K562 (cell line): ENCODE results near the gene ID1. TPM values are rescaled to one million over a fixed set of nuclear protein-coding genes. Genes with fewer than 3 reads are reported as not detected.

Source experiments
- ATF1 ChIP-seq, 2 experiments: fragments of 450-650 bp in 1 of 2; IDR thresholded peaks; 2 replicates each; pipeline ENCODE4 v1.6.1; 2016; ENCODE audit warnings: missing compliant biosample characterization in 1 of 2, missing genetic modification characterization in 1 of 2
- GABPB1 ChIP-seq: sonication (generic); formaldehyde crosslinking; IDR thresholded peaks from 2 replicates; pipeline ENCODE4 v1.8.0; 2022; ENCODE audit warnings: mild to moderate bottlenecking, missing genetic modification reagents
- MTA3 ChIP-seq: fragments of 450-650 bp; formaldehyde crosslinking; IDR thresholded peaks from 2 replicates; pipeline ENCODE4 v1.6.1; 2017; ENCODE audit warnings: mild to moderate bottlenecking, borderline replicate concordance
- NR0B1 ChIP-seq: fragments of 450-650 bp; IDR thresholded peaks from one replicate; pipeline ENCODE4 v1.6.1; 2018; ENCODE audit warnings: mild to moderate bottlenecking, moderate library complexity; ENCODE audit not compliant: partially characterized antibody
- NUFIP1 ChIP-seq: fragments of 450-650 bp; IDR thresholded peaks from 2 replicates; pipeline ENCODE4 v1.6.1; 2018; ENCODE audit not compliant: partially characterized antibody
- RERE ChIP-seq: sonication (generic); formaldehyde crosslinking; IDR thresholded peaks from 2 replicates; pipeline ENCODE4 v1.8.0; 2023; ENCODE audit warnings: missing genetic modification reagents, mild to moderate bottlenecking, borderline replicate concordance
- TCFL5 ChIP-seq: fragments of 250-450 bp; sonication (Bioruptor Pico); conservative IDR thresholded peaks from 2 replicates; pipeline ENCODE4 v1.6.1; 2021; ENCODE audit warnings: mild to moderate bottlenecking, moderate library complexity, matching md5 sums
- ZKSCAN8 ChIP-seq: fragments of 200-800 bp; sonication (Bioruptor generic); IDR thresholded peaks from 2 replicates; pipeline ENCODE4 v1.6.1; 2016; ENCODE audit warnings: missing genetic modification characterization, missing compliant biosample characterization
- polyA plus RNA-seq, 8 experiments: library from polyadenylated mRNA; depleted of rRNA in 4 of 8; stranded (reverse) in 5 of 8; unstranded in 3 of 8; fragments of >200 nt; fragmentation: Nextera tagmentation in 2 of 8; fragmentation: Illumina TruSeq in 1 of 8; extraction: Ambion mirVana in 2 of 8; extraction: Trizol in 1 of 8; gene quantifications; 2 replicates each; pipeline versions ENCODE4 v1.2.1 to v1.2.3, GENCODE V29; 2011 to 2014; ENCODE audit warnings: inconsistent platforms in 1 of 8, missing spikeins in 1 of 8
- total RNA-seq, 7 experiments: library from RNA; depleted of rRNA in 6 of 7; stranded (reverse); fragments of >200 nt in 6 of 7; fragmentation: Illumina TruSeq in 2 of 7; extraction: Trizol in 2 of 7; gene quantifications; 2 replicates each; pipeline versions ENCODE4 v1.2.1 to v1.2.3, GENCODE V29; 2011 to 2021; ENCODE audit warnings: low replicate concordance in 1 of 7

Gene ID1
- total and polyA plus RNA-seq, 9 of the 15 experiments (the other 6 are each of a cell fraction or from before 2014, with no cell fraction given) = 1.4 to 358 (median 65.0) TPM

GRCh38 chr20:31595654-31596411, 9.3 kb upstream of the ID1 start (continued):
- TF ChIP-seq RERE (CRISPR knock-in tag) (no peak), MTA3 (no peak), NUFIP1 (no peak), ATF1 (CRISPR knock-in tag; IDR thresholded peaks at IDR 0.05) (no peak), ATF1 (tag; IDR thresholded peaks at IDR 0.05) (no peak), TCFL5 (CRISPR knock-in tag) (no peak), GABPB1 (CRISPR knock-in tag) (no peak), NR0B1 (no peak), ZKSCAN8 (CRISPR knock-in tag) (no peak)
